ENCODE data around the gene SLC12A8. TPM values are rescaled to one million over a fixed set of nuclear protein-coding genes. Genes with fewer than 3 reads are reported as not detected.

The SLC12A8 gene
- total and polyA plus RNA-seq, 10 of the 15 experiments (the other 5 are each of a cell fraction or from before 2014, with no cell fraction given) = 2.5 to 71.6 (median 50.1) TPM

DNA sequence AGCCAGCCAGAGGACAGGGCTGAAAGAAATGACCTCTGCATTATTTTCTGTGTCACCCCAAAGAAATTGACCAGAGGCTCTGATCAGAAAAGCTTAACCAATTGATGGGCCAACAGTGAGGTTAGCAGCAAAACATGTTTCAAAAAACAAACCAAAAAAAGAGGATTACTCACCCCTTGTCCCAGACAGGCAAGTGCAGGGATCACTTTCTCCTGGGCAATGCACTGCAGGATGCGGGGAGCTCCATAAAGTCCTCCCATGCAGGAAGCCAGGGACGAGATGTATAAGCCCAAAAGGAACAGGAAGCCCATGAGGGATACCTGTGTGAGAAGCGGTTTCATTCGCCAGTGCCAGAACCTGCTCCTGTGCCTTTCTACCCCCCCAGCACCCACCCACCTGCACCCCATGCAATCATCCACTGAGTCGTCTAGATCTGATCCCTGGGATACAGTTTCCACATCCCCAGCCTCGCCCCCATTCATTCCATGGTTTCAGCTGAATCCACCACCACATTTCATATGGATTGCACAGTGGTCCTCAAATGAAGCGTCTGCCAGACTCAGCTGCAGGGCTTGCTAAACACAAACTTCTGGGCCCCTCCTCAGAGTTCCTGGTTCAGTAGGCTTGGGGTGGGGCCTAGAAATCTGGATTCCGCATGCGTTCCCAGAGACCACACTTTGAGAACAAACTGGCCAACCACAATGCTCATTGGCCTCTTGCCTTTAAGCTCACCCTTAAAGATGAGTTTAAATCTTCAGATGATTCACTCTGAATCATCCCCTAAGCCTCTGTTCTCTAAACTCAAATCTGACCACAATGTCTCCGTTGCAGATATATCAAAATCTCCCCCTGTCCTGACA lies 102.3 kb downstream of the SLC12A8 start (continued):
- TF ChIP-seq, protein P1, sequence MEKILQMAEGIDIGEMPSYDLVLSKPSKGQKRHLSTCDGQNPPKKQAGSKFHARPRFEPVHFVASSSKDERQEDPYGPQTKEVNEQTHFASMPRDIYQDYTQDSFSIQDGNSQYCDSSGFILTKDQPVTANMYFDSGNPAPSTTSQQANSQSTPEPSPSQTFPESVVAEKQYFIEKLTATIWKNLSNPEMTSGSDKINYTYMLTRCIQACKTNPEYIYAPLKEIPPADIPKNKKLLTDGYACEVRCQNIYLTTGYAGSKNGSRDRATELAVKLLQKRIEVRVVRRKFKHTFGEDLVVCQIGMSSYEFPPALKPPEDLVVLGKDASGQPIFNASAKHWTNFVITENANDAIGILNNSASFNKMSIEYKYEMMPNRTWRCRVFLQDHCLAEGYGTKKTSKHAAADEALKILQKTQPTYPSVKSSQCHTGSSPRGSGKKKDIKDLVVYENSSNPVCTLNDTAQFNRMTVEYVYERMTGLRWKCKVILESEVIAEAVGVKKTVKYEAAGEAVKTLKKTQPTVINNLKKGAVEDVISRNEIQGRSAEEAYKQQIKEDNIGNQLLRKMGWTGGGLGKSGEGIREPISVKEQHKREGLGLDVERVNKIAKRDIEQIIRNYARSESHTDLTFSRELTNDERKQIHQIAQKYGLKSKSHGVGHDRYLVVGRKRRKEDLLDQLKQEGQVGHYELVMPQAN (conservative IDR thresholded peaks at IDR 0.05) = no peak
- TF ChIP-seq TAF1 (IDR thresholded peaks at IDR 0.05; ENCODE audit: borderline replicate concordance, low read depth, low read length) = peak; percentile 14; the same call in 1 of the 2 replicates
- no peak for TF ChIP-seq TARDBP (IDR thresholded peaks at IDR 0.05; ENCODE audit: borderline replicate concordance)
- TF ChIP-seq FOXM1 (IDR thresholded peaks at IDR 0.05; ENCODE audit: low read depth, low read length) = peak; percentile 22; the same call in 1 of the 2 replicates
- TF ChIP-seq BCL11A (IDR thresholded peaks at IDR 0.05; ENCODE audit: low read depth, low read length) = no peak
- TF ChIP-seq PRDM15 (CRISPR knock-in tag; IDR thresholded peaks at IDR 0.05) = no peak
- TF ChIP-seq POU2F2 (IDR thresholded peaks at IDR 0.05; ENCODE audit: borderline replicate concordance, low read depth, low read length) = no peak
- TF ChIP-seq, protein P2, sequence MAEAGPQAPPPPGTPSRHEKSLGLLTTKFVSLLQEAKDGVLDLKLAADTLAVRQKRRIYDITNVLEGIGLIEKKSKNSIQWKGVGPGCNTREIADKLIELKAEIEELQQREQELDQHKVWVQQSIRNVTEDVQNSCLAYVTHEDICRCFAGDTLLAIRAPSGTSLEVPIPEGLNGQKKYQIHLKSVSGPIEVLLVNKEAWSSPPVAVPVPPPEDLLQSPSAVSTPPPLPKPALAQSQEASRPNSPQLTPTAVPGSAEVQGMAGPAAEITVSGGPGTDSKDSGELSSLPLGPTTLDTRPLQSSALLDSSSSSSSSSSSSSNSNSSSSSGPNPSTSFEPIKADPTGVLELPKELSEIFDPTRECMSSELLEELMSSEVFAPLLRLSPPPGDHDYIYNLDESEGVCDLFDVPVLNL (IDR thresholded peaks at IDR 0.05; ENCODE audit: low read depth, low read length) = no peak
- no peak for TF ChIP-seq SPI1 (IDR thresholded peaks at IDR 0.05; ENCODE audit: borderline replicate concordance, insufficient read depth, low read depth, low read length)
- no peak for TF ChIP-seq FOS (IDR thresholded peaks at IDR 0.05; ENCODE audit: borderline replicate concordance, extremely low read depth, insufficient read length)
- no peak for TF ChIP-seq E2F8 (IDR thresholded peaks at IDR 0.05; ENCODE audit: low read depth, partially characterized antibody)
- TF ChIP-seq, protein P3, sequence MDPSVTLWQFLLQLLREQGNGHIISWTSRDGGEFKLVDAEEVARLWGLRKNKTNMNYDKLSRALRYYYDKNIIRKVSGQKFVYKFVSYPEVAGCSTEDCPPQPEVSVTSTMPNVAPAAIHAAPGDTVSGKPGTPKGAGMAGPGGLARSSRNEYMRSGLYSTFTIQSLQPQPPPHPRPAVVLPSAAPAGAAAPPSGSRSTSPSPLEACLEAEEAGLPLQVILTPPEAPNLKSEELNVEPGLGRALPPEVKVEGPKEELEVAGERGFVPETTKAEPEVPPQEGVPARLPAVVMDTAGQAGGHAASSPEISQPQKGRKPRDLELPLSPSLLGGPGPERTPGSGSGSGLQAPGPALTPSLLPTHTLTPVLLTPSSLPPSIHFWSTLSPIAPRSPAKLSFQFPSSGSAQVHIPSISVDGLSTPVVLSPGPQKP (IDR thresholded peaks at IDR 0.05; ENCODE audit: low read depth, low read length) = no peak
- TF ChIP-seq CTCF (IDR thresholded peaks at IDR 0.05 in 2 of 3, conservative IDR thresholded peaks at IDR 0.05 in 1 of 3; ENCODE audit: control insufficient read depth in 2 of 3, extremely low read depth in 1 of 3, insufficient read depth in 1 of 3, low read depth in 3 of 3, low read length in 3 of 3) = no peak
